IMR-90 (cell line): Measurements from ENCODE around the gene ABAT. TPM values are rescaled to one million over a fixed set of nuclear protein-coding genes. Genes with fewer than 3 reads are reported as not detected.

Experiments used
- ATAC-seq: fragments of 200-7000 bp; cut with Tn5 transposase; 2 replicates; pipeline ENCODE4 v1.9.1; 2020; ENCODE audit warnings: low read depth, mild to moderate bottlenecking, moderate library complexity
- BruUV-seq: library from RNA; stranded (reverse); fragments of 400-500 nt; replicated peaks from 2 replicates; lab custom pipeline; 2021; lab: Mats Ljungman, UMichigan
- CTCF ChIA-PET: fragments of 300-600 bp; formaldehyde crosslinking; extraction: SDS; loops from one replicate; lab custom pipeline; 2021; ENCODE audit warnings: antibody characterized with exemption; lab: Yijun Ruan, JAX
- POLR2A ChIA-PET: fragments of 300-600 bp; sonication (Branson Sonifier 250); formaldehyde crosslinking; loops from one replicate; lab custom pipeline; 2022; ENCODE audit warnings: antibody characterized with exemption; ENCODE audit not compliant: unreplicated experiment; lab: Charles Lee
- DNase-seq: peaks from one replicate; pipeline ENCODE4 v3.0.0; 2013
- H2AFZ ChIP-seq: replicated peaks from 2 replicates; pipeline ENCODE3; 2013; ENCODE audit warnings: low read length, mild to moderate bottlenecking; ENCODE audit not compliant: poor library complexity
- H2AK5ac ChIP-seq: 2 replicates; pipeline ENCODE4 v1.6.1; 2013; ENCODE audit warnings: low read depth, low read length, inconsistent platforms
- H2AK9ac ChIP-seq: replicated peaks from 2 replicates; pipeline ENCODE3; 2013; ENCODE audit warnings: mild to moderate bottlenecking, low read depth, low read length, moderate library complexity; ENCODE audit not compliant: poor library complexity
- H2BK120ac ChIP-seq: 2 replicates; pipeline ENCODE4 v1.6.1; 2013; ENCODE audit warnings: low read depth, low read length, inconsistent platforms
- H2BK15ac ChIP-seq: 3 replicates; pipeline ENCODE4 v1.6.1; 2013; ENCODE audit warnings: low read depth, low read length, inconsistent platforms
- H2BK20ac ChIP-seq: 2 replicates; pipeline ENCODE4 v1.6.1; 2013; ENCODE audit warnings: low read depth, mild to moderate bottlenecking, inconsistent platforms, low read length, moderate library complexity
- H2BK5ac ChIP-seq: 2 replicates; pipeline ENCODE4 v1.6.1; 2013; ENCODE audit warnings: mild to moderate bottlenecking, low read depth, low read length, inconsistent platforms; ENCODE audit not compliant: poor library complexity, severe bottlenecking
- H3K14ac ChIP-seq: replicated peaks from 2 replicates; pipeline ENCODE4 v1.6.1; 2013; ENCODE audit warnings: low read depth, low read length, inconsistent platforms
- H3K18ac ChIP-seq: 2 replicates; pipeline ENCODE4 v1.6.1; 2013; ENCODE audit warnings: low read depth, low read length, control low read depth
- H3K23ac ChIP-seq: 2 replicates; pipeline ENCODE4 v1.6.1; 2013; ENCODE audit warnings: low read depth, low read length, inconsistent platforms
- H3K27ac ChIP-seq: 2 replicates; pipeline ENCODE4 v1.5.1; 2013; ENCODE audit warnings: mild to moderate bottlenecking, control low read depth, low read length; ENCODE audit not compliant: insufficient read depth
- H3K27me3 ChIP-seq: 2 replicates; pipeline ENCODE4 v1.6.1; 2013; ENCODE audit warnings: low read length; ENCODE audit not compliant: control insufficient read depth, insufficient read depth
- H3K36me3 ChIP-seq: 2 replicates; pipeline ENCODE4 v1.6.1; 2013; ENCODE audit warnings: low read length, mixed read lengths; ENCODE audit not compliant: control insufficient read depth, insufficient read depth
- H3K4ac ChIP-seq: 2 replicates; pipeline ENCODE4 v1.6.1; 2013; ENCODE audit warnings: low read depth, low read length, inconsistent platforms
- H3K4me1 ChIP-seq: 2 replicates; pipeline ENCODE4 v1.6.1; 2013; ENCODE audit warnings: low read length, mixed read lengths; ENCODE audit not compliant: control insufficient read depth, insufficient read depth
- H3K4me2 ChIP-seq: 2 replicates; pipeline ENCODE4 v1.6.1; 2013; ENCODE audit warnings: low read depth, mild to moderate bottlenecking, control low read depth, low read length, moderate library complexity
- H3K4me3 ChIP-seq: 2 replicates; pipeline ENCODE4 v1.5.1; 2013; ENCODE audit warnings: low read depth, mild to moderate bottlenecking, control low read depth, low read length, moderate library complexity; ENCODE audit not compliant: insufficient read depth
- H3K56ac ChIP-seq: 2 replicates; pipeline ENCODE4 v1.6.1; 2013; ENCODE audit warnings: low read length, inconsistent platforms; ENCODE audit not compliant: insufficient read depth; ENCODE audit errors: extremely low read depth
- H3K79me1 ChIP-seq, 2 experiments: 2 replicates each; pipeline ENCODE4 v1.6.1; 2013; ENCODE audit warnings: low read length in 2 of 2, inconsistent platforms in 1 of 2, low read depth in 1 of 2
- H3K9ac ChIP-seq: 2 replicates; pipeline ENCODE4 v1.6.1; 2013; ENCODE audit warnings: low read depth, low read length, control low read depth
- H3K9me1 ChIP-seq: 2 replicates; pipeline ENCODE4 v1.6.1; 2013; ENCODE audit warnings: low read length, inconsistent platforms; ENCODE audit not compliant: insufficient read depth
- H3K9me3 ChIP-seq: 2 replicates; pipeline ENCODE4 v1.6.1; 2013; ENCODE audit warnings: low read length; ENCODE audit not compliant: control insufficient read depth, insufficient read depth
- H4K20me1 ChIP-seq: 2 replicates; pipeline ENCODE4 v1.6.1; 2013; ENCODE audit warnings: low read length, inconsistent platforms; ENCODE audit not compliant: insufficient read depth
- H4K5ac ChIP-seq: 2 replicates; pipeline ENCODE4 v1.6.1; 2013; ENCODE audit warnings: mild to moderate bottlenecking, low read depth, low read length, control low read depth
- H4K8ac ChIP-seq, 2 experiments: 2 replicates each; pipeline ENCODE4 v1.6.1; 2013; ENCODE audit warnings: low read depth in 2 of 2, low read length in 2 of 2, control low read depth in 1 of 2, inconsistent platforms in 1 of 2
- H4K91ac ChIP-seq: 2 replicates; pipeline ENCODE4 v1.6.1; 2013; ENCODE audit warnings: low read depth, low read length, inconsistent platforms; ENCODE audit not compliant: insufficient read depth
- CEBPB ChIP-seq: IDR thresholded peaks from 2 replicates; pipeline ENCODE4 v1.6.1; 2012; ENCODE audit warnings: low read depth, low read length, improper control_type of control experiment
- MAFK ChIP-seq: IDR thresholded peaks from 2 replicates; pipeline ENCODE4 v1.6.1; 2012; ENCODE audit warnings: low read depth, low read length, improper control_type of control experiment
- MAZ ChIP-seq: IDR thresholded peaks from 2 replicates; pipeline ENCODE4 v1.6.1; 2012; ENCODE audit warnings: low read depth, mild to moderate bottlenecking, low read length, improper control_type of control experiment, moderate library complexity, borderline replicate concordance
- MXI1 ChIP-seq: IDR thresholded peaks from 2 replicates; pipeline ENCODE4 v1.6.1; 2012; ENCODE audit warnings: low read depth, mild to moderate bottlenecking, low read length, moderate library complexity, borderline replicate concordance
- RAD21 ChIP-seq: IDR thresholded peaks from 2 replicates; pipeline ENCODE4 v1.6.1; 2012; ENCODE audit warnings: low read length, improper control_type of control experiment
- RFX5 ChIP-seq: IDR thresholded peaks from 2 replicates; pipeline ENCODE4 v1.8.0; 2012; ENCODE audit warnings: low read depth, mild to moderate bottlenecking, low read length, moderate library complexity
- WGBS, 2 experiments: methylation state at CpG; one replicate each; pipeline versions ENCODE4 v1.1.5 to v1.1.7; 2013; ENCODE audit warnings: missing lambda C conversion rate in 2 of 2; ENCODE audit not compliant: insufficient read length in 1 of 2; ENCODE audit errors: extremely low coverage in 2 of 2; 5-methylcytosine and 5-hydroxymethylcytosine counted together
- dilution Hi-C: fragments of 300-500 bp; cut with HindIII; formaldehyde crosslinking; loops from one replicate; pipeline ENCODE4 v1.14.3; 2018; ENCODE audit warnings: low sequenced_read_pairs; ENCODE audit not compliant: unreplicated experiment
- in situ Hi-C: fragments of 300-500 bp; cut with MboI; formaldehyde crosslinking; loops from 3 replicates; pipeline ENCODE4 v1.14.3; 2019; ENCODE audit warnings: low sequenced_read_pairs, inconsistent platforms, mixed read lengths
- intact Hi-C: fragments of 100-400 bp; cut with micrococcal nuclease; formaldehyde crosslinking; loops from 2 replicates; pipeline ENCODE4 v1.10.0; 2022
- polyA plus RNA-seq, 3 experiments: library from polyadenylated mRNA; depleted of rRNA; stranded (reverse); fragments of >200 nt; gene quantifications; 2 replicates each; pipeline ENCODE4 v1.2.3, GENCODE V29; 2012; ENCODE audit warnings: low replicate concordance in 1 of 3
- total RNA-seq: library from RNA; depleted of rRNA; stranded (reverse); fragments of >200 nt; gene quantifications from 2 replicates; pipeline ENCODE4 v1.2.3, GENCODE V29; 2012

The ABAT gene
- total and polyA plus RNA-seq, 2 of the 4 experiments (the other 2 are of a cell fraction), result 4.5 to 6.9 TPM

DNA sequence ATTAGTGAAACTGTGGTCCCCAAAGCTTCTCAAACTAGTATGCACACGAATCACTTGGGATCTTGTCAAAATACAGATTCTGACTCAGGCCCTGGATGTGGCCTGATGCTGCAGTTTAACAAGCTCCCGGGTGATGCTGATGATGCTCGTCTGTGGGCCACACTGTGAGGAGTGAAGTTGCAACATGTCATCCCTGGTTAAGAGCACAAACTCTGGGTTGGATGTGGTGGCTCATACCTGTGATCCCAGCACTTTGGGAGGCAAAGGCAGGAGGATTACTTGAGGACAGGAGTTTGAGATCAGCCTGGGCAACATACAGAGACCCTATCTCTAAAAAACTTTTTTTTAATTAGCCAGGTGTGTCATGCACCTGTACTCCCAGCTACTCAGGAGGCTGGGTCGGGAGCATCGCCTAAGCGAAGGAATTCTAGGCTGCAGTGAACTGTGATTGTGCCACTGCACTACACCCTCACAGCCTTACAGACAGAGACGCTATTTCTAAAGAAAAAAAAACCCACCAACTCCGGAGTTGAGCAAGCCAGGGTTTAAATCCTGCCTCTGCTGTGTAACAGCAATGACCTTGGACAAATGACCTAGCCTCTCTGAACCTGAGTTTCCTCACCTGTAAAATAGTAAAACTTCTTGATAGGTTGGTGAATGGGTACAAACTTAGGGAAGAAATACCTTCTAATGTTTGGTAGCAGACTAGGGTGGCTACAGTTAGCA is 24.4 kb upstream of the ABAT start:
- intact Hi-C loops (no loop called here), dilution Hi-C loops (no loop called here), in situ Hi-C loops (loop anchor here (5.0 to 25.0 kb wide), 3 partner anchors 83 to 487 kb away; no protein-coding TSS in a partner anchor)
- Histone ChIP-seq H4K91ac (no peak overlapping the region), H3K4me1 (no peaks in the 10 kb centered on the region), H2AK5ac (no peak overlapping the region), H4K8ac (no peak overlapping the region), H2AFZ (no peak overlapping the region), H3K9me1 (no peaks in the 10 kb centered on the region), H2AK9ac (no peak overlapping the region), H3K27me3 (no peaks in the 10 kb centered on the region), H3K4me2 (no peak overlapping the region), H2BK5ac (no peak overlapping the region), H3K23ac (no peak overlapping the region), H2BK20ac (no peak overlapping the region), H3K36me3 (peaks cover 29% of the 10 kb centered on the region), H3K18ac (no peak overlapping the region), H3K4ac (no peak overlapping the region), H3K27ac (no peak overlapping the region), H3K79me1 (no peaks in the 10 kb centered on the region), H2BK120ac (no peak overlapping the region), H3K9ac (no peak overlapping the region), H3K4me3 (no peak overlapping the region), H2BK15ac (no peak overlapping the region), H4K5ac (no peak overlapping the region), H3K56ac (no peak overlapping the region), H3K9me3 (no peaks in the 10 kb centered on the region), H4K20me1 (no peaks in the 10 kb centered on the region), H3K14ac (no peak overlapping the region)
- ATAC-seq (no peak), DNase-seq (no peak)
- ChIA-PET POLR2A (no interaction called here), CTCF (no interaction called here)
- WGBS, 2 experiments, result 83% methylated on average over 3 of the region's 8 CpGs; no CpG with 5 or more reads in 1 of the 2 experiments
- TF ChIP-seq CEBPB (no peak), MAZ (no peak), RAD21 (no peak), MAFK (no peak), MXI1 (no peak), RFX5 (no peak)
- no TSS peak for BruUV-seq
